Endometrial microvascular endothelial cells (primary cell): ENCODE measurements around the gene PDPK1. TPM values are rescaled to one million over a fixed set of nuclear protein-coding genes. Genes with fewer than 3 reads are reported as not detected.

Experiments used
- in situ Hi-C: cut with HindIII; loops from 2 replicates; pipeline ENCODE4 v1.10.0; 2017; ENCODE audit warnings: low sequenced_read_pairs, low pct_unique_long_range_greater_than_20kb; ENCODE audit errors: inconsistent ontology term
- total RNA-seq: library from RNA; depleted of rRNA; stranded (reverse); fragments of >200 nt; gene quantifications from one replicate; pipeline ENCODE4 v1.2.3, GENCODE V29; 2015; ENCODE audit errors: inconsistent ontology term

The PDPK1 gene
- 15.5 TPM for total RNA-seq

- in situ Hi-C loops = no loop called here
Measured at GRCh38 chr16:2537451-2538379, at the start of gene PDPK1. Gene PDPK1, plus strand, starts transcription at chr16:2538021. Its CDS starts 92 bp downstream, at chr16:2538113.

DNA sequence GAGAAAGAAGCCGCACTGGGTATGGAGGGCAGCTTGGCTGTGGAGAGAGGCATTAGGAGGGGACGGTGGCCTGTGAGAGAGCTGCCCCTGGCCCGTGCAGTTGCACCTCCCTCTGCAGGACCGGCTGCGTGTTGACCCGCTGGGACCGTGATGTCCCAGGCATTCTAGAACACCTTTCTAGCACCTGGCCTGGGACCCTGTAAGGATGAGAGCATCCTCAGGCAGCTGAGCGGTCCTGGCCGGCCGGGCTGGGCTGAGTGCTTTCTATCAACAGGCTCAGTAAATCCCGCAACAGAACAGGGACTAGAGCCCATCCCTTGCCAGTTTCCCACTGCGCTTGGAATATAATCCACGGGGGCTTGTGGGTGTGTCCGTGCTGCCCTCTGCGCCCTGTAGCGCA, 48.2 kb upstream of the PDPK1 start:
- in situ Hi-C loops = no loop called here

DNA sequence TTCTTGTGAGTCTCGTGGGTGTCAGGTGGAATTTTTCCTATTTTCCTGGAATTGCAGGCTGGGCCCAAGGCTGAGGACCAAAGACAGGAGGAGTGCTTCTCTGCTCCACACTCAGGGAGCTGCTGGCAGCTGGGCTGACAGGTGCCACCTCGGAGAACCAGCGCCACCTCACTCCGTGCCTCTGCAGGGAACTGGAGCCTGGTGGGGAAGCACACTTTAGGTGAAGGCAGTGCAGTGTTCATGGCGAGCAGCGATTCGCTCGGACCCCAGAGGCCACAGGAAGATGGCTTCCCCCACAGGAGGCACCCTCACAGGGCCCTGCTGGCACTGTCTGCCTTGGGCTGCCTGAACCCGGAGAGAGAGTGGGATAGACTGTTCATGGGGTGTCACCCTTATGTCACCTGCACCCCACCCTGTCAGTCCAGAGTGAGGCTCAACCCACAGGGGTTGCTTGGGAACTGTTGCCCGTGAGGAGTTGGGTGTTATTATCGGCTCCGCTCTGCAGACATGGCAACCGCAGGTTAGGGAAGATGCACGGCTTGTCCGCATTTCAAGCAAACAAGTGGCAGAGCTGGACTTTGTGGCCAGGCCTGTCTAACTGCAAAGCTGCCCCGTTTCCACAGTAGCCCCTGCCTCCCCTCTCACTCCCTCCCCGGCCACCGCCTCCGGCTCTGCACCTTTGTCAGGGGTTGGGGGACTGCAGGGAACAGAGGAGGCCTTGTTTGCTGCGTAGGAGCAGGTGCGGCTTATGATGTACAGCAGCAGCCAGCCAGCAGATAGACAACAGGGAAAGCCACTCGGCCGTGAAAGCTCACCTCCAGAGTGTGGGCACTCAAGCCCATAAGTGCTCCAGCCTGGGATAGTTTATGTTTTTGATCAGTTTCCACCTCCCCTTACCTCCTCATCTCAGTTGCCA, 47.4 kb upstream of the PDPK1 start:
- in situ Hi-C loops = no loop called here

GRCh38 chr16:2492292-2492691, 45.5 kb upstream of the PDPK1 start:
- in situ Hi-C loops = no loop called here

DNA sequence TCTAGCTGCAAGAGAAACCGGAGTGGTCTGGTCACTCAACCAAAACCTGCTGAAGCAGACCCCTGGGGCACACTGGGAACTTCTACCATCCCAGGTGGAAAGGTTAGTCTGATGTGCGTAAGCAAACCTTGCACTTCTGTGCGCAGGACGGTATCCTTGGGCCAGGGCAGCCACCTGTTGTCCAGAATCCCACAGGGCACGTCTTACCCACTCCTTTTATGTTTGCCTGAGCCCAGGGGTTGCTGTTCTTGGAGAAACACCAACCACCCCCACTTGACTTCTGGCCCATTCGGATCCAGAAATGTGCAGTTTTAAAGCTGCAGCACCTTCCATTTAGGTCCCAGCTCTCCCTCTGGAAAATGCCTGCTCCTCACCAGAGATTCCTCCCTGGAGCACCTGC, 44.2 kb upstream of the PDPK1 start:
- in situ Hi-C loops = no loop called here

DNA sequence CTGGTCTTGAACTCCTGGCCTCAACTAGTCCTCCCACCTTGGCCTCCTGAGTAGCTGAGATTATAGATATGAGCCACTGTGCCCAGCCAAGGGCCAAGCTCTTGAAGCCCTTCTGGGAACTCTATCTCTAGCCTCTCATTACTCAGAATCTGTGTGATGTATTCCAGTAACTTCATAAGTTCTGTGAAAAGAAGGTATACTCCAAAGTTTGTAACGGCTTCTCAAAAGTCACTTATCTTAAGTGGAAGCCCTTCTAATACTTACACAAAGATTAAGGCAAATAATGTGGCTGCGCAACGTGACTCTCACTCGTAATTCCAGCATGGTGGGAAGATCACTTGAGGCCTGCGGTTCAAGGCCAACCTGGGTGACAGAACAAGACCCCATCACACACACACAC, 43.2 kb upstream of the PDPK1 start:
- in situ Hi-C loops = no loop called here

GRCh38 chr16:2495041-2495440, 42.8 kb upstream of the PDPK1 start:
- in situ Hi-C loops = no loop called here

GRCh38 chr16:2496223-2497115, 41.4 kb upstream of the PDPK1 start:
- in situ Hi-C loops = no loop called here

DNA sequence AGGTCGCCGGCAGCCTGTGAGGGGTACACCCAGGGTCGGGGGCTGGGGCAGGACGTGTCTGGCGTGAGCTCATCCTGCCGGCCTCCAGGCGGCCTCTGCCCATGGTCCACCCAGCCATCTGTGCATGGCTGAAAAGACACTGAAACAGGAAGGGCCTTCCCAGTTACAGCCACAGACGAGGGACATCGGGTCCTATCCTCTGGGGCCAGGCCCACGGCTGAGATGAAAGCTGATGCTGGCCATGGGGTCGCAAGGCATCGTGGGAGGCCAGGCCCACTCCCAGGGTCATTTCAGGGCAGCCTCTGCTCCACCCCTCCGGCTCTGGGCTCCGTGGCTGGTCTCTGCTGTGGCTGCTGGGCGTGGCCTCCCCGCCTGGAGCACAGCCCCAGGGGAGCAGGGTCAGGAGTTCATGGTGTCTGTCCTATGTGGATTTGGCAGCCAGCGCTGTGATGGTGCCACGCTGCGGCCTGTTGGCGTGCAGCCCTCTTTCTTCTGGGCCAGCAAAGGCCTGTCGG, 40.6 kb upstream of the PDPK1 start:
- in situ Hi-C loops = no loop called here

DNA sequence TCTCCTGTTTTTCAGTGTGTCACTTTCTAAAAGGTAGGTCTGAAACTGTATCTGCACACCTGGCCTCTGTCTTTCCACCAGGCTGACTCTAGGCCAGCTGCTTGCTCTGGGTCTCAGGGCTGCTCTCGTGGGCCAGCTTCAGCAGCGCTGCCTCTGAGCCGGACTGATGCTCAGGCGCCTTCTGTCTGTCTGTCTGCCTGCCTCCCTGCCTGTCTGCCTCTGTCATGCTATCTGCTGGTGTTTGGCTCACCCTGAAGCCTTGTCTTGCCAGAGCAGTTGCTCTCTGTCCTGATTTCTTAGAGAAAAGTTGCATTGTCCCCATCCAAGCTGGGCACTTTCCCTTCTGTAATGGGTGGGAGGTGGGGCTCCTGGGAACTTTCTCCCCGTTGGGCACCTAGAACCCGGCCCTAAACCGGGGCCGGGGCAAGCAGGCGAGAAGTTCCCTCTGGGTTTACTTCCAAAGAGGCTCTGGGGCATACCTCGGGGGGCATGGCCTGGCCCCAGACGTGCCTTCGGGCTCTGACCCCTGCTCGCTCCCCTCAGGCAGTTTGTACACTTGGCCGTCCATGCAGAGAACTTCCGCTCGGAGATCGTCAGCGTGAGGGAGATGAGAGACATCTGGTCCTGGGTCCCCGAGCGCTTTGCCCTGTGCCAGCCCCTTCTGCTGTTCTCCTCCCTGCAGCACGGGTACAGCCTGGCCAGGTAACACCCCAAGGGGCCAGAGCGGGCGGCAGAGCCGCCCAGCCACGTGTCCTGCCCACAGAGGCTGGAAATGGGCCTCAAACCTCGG, 39.9 kb upstream of the PDPK1 start:
- in situ Hi-C loops = no loop called here

DNA sequence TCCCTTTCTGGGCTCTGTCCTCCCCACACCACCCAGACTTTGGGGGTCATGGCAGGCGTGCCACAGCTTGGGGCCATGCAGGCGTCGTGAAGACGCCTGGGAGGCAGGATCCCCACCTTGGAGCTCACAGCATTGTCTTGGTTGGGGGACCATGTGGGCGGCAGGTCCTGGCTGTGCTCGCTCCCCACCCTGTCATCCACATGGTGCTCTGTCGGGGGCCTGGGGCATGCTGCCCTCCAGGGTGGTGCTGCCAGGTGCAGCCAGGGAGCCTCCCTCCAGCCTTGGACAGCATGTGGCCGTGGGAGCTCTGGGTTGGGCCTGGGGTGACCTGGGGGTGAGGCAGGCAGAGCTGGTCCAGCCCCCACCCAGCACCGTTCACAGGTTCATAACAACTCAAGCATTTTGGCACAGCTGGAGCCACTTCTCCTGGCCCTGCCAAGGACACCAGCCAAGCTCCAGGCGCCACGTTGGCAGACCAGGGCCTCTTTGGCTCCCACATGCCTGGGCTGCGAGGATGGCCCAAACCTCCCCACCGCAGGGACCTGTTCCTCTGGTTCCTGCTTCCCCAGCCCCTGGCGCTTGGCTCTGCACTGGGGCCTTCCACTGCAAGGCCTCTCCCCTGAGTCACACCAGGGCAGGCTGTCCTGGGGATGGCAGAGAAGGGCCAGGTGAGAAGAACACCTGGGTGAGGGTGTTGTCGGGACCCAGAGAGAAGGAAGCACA, 39.1 kb upstream of the PDPK1 start:
- in situ Hi-C loops = no loop called here

DNA sequence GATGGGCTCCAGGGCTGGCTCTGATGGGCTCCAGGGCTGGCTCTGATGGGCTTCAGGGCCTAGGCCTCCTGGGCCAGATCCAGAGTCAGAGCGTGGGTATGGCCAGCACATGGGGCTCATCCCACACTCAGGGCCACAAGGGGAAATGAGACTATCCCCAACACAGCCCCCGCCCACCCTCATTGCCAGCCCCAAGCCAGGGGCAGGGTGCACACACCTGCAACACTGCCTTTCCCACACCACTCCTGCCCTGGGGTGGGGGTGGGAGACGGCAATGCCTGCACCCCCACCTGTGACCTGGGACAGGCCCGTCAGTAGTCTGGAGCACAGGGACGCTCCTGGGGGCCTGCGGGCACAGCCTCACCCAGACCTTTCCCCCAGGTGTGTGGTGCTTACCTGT, 38.4 kb upstream of the PDPK1 start:
- in situ Hi-C loops = no loop called here

DNA sequence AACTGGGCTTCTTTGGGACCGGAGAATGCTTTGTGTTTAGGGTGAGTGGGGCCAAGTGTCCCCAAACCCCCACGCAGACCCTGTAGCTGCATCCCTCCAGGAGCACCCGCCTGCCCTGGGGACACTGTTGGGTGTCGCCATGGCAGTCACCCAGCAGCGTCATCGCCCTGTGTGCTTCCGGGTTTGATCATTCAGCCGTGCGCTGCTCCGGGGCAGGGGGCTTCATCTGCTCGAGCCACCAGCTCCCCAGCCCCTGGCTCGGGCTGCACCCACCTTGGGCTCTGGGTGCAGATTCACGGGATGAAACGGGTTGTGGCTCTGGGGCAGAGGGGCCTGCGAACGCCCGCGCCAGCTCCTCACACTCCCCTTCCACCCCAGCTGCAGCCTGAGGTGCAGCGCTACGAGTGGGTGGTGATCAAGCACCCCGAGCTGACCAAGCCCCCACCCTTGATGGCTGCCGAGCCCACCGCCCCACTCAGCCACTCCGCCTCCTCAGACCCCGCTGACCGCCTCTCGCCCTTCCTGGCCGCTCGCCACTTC, 37.9 kb upstream of the PDPK1 start:
- in situ Hi-C loops = no loop called here

GRCh38 chr16:2500430-2500917, 37.3 kb upstream of the PDPK1 start:
- in situ Hi-C loops = no loop called here

DNA sequence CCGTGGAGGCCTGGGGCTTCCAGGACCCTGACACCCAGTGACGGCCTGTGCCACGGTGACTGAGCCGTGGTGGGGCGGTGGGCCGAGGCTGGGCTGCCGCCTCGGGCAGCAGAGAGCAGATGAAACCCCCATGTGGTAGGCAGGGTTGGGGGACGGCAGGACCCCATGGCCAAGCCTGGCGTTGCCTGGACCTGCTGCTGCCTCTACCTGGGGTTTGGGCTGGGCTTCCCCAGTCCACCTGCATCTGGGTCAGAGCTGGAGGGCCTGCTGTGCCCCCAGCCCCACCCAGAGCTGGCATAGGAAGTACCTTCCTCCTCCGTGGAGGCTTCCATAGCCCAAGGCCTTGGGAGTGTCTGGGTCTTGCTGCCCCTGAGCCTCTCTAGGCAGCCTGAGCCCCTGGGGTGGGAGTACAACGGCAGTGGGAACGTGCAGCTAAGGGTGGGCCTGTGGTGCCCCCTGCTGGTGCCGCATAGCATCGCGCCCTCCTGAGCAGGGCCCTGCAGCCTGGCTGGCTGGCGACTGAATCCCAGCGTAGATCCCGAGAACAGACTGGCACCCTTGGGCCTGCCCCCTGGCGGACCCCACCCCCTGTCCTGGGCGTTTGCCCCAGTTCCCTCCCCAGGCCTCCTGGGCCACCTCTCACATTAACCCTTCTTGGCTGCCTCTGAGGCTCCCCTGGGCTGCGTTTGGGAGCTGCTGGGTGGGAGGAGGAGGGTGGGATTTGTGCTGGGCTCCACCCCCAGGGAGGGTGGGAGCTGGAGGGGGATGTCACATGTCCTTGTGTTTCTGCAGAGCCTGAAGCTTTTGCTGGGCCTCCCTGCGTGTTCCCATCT, 36.7 kb upstream of the PDPK1 start:
- in situ Hi-C loops = no loop called here
